Mesenchymal stem cell (in vitro differentiated cells and primary cell): ENCODE results near the gene DNASE1L1.
"Not testable (repeated sequence)": the region's sequence is repeated elsewhere in the genome, so short reads cannot be mapped to it uniquely, and the experiment has no call there.

Source experiments
- DNase-seq: peaks from one replicate; pipeline ENCODE4 v3.0.0-alpha.2; 2013
- H2AFZ ChIP-seq: one replicate; pipeline ENCODE4 v1.6.1; 2013; ENCODE audit warnings: low read depth, mild to moderate bottlenecking, control low read depth, inconsistent platforms, low read length, moderate library complexity
- H2AK5ac ChIP-seq: 2 replicates; pipeline ENCODE4 v1.6.1; 2013; ENCODE audit warnings: low read length, moderate library complexity, mild to moderate bottlenecking, inconsistent platforms; ENCODE audit not compliant: severe bottlenecking
- H2BK120ac ChIP-seq: one replicate; pipeline ENCODE4 v1.6.1; 2013; ENCODE audit warnings: low read depth, mild to moderate bottlenecking, inconsistent platforms, low read length, moderate library complexity
- H2BK12ac ChIP-seq, 2 experiments: one replicate each; pipeline ENCODE4 v1.6.1; 2013; ENCODE audit warnings: inconsistent platforms in 2 of 2, low read length in 2 of 2, mild to moderate bottlenecking in 2 of 2, moderate library complexity in 2 of 2, control low read depth in 1 of 2
- H2BK15ac ChIP-seq: one replicate; pipeline ENCODE4 v1.6.1; 2013; ENCODE audit warnings: mild to moderate bottlenecking, low read depth, inconsistent platforms; ENCODE audit not compliant: poor library complexity, severe bottlenecking
- H2BK5ac ChIP-seq: 2 replicates; pipeline ENCODE4 v1.6.1; 2013; ENCODE audit warnings: low read depth, mild to moderate bottlenecking, low read length, control low read depth, inconsistent platforms; ENCODE audit not compliant: poor library complexity, severe bottlenecking
- H3K14ac ChIP-seq, 2 experiments: one replicate each; pipeline ENCODE4 v1.6.1; 2013; ENCODE audit warnings: inconsistent platforms in 2 of 2, low read length in 2 of 2, control low read depth in 1 of 2, mild to moderate bottlenecking in 1 of 2, moderate library complexity in 1 of 2
- H3K18ac ChIP-seq, 2 experiments: one replicate each; pipeline ENCODE4 v1.6.1; 2013; ENCODE audit warnings: inconsistent platforms in 2 of 2, low read length in 2 of 2, control low read depth in 1 of 2, low read depth in 1 of 2, mild to moderate bottlenecking in 1 of 2
- H3K23ac ChIP-seq, 2 experiments: one replicate each; pipeline ENCODE4 v1.6.1; 2013; ENCODE audit warnings: inconsistent platforms in 2 of 2, low read length in 2 of 2, mild to moderate bottlenecking in 2 of 2, moderate library complexity in 2 of 2, control low read depth in 1 of 2
- H3K27ac ChIP-seq: 2 replicates; pipeline ENCODE4 v1.5.1; 2013; ENCODE audit warnings: mild to moderate bottlenecking, moderate library complexity, low read length, control low read depth, inconsistent platforms; ENCODE audit not compliant: poor library complexity, severe bottlenecking
- H3K27me3 ChIP-seq, 2 experiments: 2 replicates each; pipeline versions ENCODE4 v1.6.1 to v1.7.0; 2013; ENCODE audit warnings: low read length in 2 of 2, mild to moderate bottlenecking in 2 of 2, moderate library complexity in 2 of 2, control low read depth in 1 of 2, inconsistent platforms in 1 of 2; ENCODE audit not compliant: control insufficient read depth in 1 of 2, insufficient read depth in 1 of 2
- H3K36me3 ChIP-seq, 2 experiments: 2 replicates each; pipeline versions ENCODE4 v1.6.1 to v1.7.0; 2013; ENCODE audit warnings: low read length in 2 of 2, control low read depth in 1 of 2, inconsistent platforms in 1 of 2, low read depth in 1 of 2, mild to moderate bottlenecking in 1 of 2; ENCODE audit not compliant: insufficient read depth in 2 of 2, control insufficient read depth in 1 of 2
- H3K4ac ChIP-seq, 2 experiments: one replicate each; pipeline ENCODE4 v1.6.1; 2013; ENCODE audit warnings: inconsistent platforms in 2 of 2, low read length in 2 of 2, mild to moderate bottlenecking in 2 of 2, moderate library complexity in 2 of 2, control low read depth in 1 of 2, low read depth in 1 of 2
- H3K4me1 ChIP-seq: 2 replicates; pipeline ENCODE4 v1.6.1; 2013; ENCODE audit warnings: low read depth, low read length, control low read depth; ENCODE audit not compliant: control insufficient read depth, insufficient read depth
- H3K4me2 ChIP-seq: 2 replicates; pipeline ENCODE4 v1.6.1; 2013; ENCODE audit warnings: low read length, mild to moderate bottlenecking, inconsistent platforms; ENCODE audit not compliant: poor library complexity, severe bottlenecking
- H3K4me3 ChIP-seq, 2 experiments: 2 replicates each; pipeline versions ENCODE4 v1.5.1 to v1.7.0; 2013; ENCODE audit warnings: low read length in 2 of 2, mild to moderate bottlenecking in 2 of 2, control low read depth in 1 of 2, low read depth in 1 of 2; ENCODE audit not compliant: insufficient read depth in 1 of 2
- H3K79me1 ChIP-seq: replicated peaks from 2 replicates; pipeline ENCODE4 v1.6.1; 2013; ENCODE audit warnings: mild to moderate bottlenecking, control low read depth, low read length, inconsistent platforms; ENCODE audit not compliant: poor library complexity, severe bottlenecking
- H3K9ac ChIP-seq: 2 replicates; pipeline ENCODE4 v1.7.0; 2013; ENCODE audit warnings: mild to moderate bottlenecking, low read length, moderate library complexity
- H3K9me3 ChIP-seq: 2 replicates; pipeline ENCODE4 v1.7.0; 2013; ENCODE audit warnings: mild to moderate bottlenecking, low read length; ENCODE audit not compliant: control insufficient read depth
- H4K8ac ChIP-seq: one replicate; pipeline ENCODE4 v1.6.1; 2013; ENCODE audit warnings: inconsistent platforms, mild to moderate bottlenecking, low read length, moderate library complexity
- H4K91ac ChIP-seq: one replicate; pipeline ENCODE4 v1.6.1; 2013; ENCODE audit warnings: mild to moderate bottlenecking, low read length, inconsistent platforms
- WGBS: methylation state at CpG from one replicate; pipeline ENCODE4 v1.1.7; 2013; ENCODE audit warnings: mixed read lengths; 5-methylcytosine and 5-hydroxymethylcytosine counted together

The DNASE1L1 gene

DNA sequence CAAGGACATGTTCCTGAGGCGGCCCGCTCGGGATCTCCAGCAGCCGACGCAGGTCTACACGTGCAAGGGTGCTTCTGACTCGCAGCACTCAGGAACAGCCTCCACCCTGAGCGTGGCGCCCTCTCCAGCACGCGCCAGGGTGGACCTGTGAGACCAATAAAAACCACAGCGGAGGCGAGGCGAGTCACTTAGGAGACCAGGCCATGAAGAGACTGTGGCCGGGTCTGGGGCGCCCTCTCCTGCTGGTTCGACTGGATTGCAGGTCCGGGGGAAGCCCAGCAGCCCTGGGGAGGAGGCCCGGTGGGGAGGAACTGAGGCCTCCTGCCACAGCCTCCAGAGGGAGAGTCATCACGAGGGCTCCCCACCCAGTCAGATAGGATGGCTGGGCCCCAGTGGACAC, 21.0 kb downstream of the DNASE1L1 start:
- H3K9me3 ChIP-seq, H4K91ac ChIP-seq, H3K4me1 ChIP-seq, H2BK120ac ChIP-seq, H3K18ac ChIP-seq, H3K4me2 ChIP-seq, H3K23ac ChIP-seq, H3K27ac ChIP-seq, H2AK5ac ChIP-seq, H2BK12ac ChIP-seq, H2AFZ ChIP-seq, H3K27me3 ChIP-seq, H4K8ac ChIP-seq, H3K79me1 ChIP-seq, H3K36me3 ChIP-seq, DNase-seq, H3K14ac ChIP-seq, H3K9ac ChIP-seq, H2BK15ac ChIP-seq, H3K4ac ChIP-seq, H3K4me3 ChIP-seq, H2BK5ac ChIP-seq: not testable (repeated sequence)
- WGBS = no CpG with 5 or more reads among the region's 20 CpGs

DNA sequence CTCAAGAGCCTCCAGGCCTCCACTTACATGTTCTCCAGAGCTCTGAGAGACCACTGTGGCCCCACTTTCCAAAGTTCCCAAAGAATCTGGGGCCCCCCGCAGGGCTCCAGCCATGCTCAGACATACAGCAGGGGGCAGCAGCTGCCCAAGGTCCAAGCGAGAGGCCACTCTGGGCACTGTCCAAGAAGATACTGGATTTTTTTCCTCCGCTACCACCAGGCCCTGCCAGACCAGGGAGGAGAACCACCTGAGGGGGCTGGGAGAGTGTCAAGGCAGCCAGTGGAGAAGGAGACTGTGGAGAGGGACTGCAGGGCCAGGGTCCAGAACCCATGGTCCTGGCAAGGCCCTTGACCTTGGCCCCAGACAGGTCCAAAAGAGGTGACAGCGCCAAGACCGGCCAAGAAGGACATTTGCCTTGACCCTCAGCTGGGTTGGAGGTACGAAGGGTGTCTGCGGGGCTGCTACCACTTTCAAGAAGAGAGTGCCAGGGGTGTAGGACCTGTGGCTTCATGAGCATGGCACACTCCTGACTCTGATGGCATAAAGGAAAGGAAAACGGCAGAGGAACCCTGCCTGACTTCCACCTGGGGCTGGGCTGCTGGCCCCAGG, 24.7 kb downstream of the DNASE1L1 start:
- H3K36me3 ChIP-seq = peaks cover 8 to 16% of the 10 kb centered on the region in 2 experiments
- H2BK15ac ChIP-seq = no peak overlapping the region
- no peaks in the 10 kb centered on the region for H3K79me1 ChIP-seq
- H3K9me3 ChIP-seq = no peaks in the 10 kb centered on the region
- H4K8ac ChIP-seq = no peak overlapping the region
- H3K4me2 ChIP-seq = no peak overlapping the region
- H3K18ac ChIP-seq = no peak overlapping the region
- H2AFZ ChIP-seq = no peak overlapping the region
- H2BK5ac ChIP-seq = no peak overlapping the region
- H3K23ac ChIP-seq = no peak overlapping the region
- no peak overlapping the region for H2BK120ac ChIP-seq
- peaks cover 6% of the 10 kb centered on the region for H3K4me1 ChIP-seq
- H2AK5ac ChIP-seq = no peak overlapping the region
- no peak overlapping the region for H4K91ac ChIP-seq
- no peak overlapping the region for H3K27ac ChIP-seq
- H2BK12ac ChIP-seq = no peak overlapping the region
- peak; percentile 23 for DNase-seq
- no peak overlapping the region for H3K4ac ChIP-seq
- H3K27me3 ChIP-seq = no peaks in the 10 kb centered on the region
- no peak overlapping the region for H3K14ac ChIP-seq
- H3K4me3 ChIP-seq = no peak overlapping the region
- no peak overlapping the region for H3K9ac ChIP-seq
- 90% methylated on average over 7 of the region's 8 CpGs for WGBS

DNA sequence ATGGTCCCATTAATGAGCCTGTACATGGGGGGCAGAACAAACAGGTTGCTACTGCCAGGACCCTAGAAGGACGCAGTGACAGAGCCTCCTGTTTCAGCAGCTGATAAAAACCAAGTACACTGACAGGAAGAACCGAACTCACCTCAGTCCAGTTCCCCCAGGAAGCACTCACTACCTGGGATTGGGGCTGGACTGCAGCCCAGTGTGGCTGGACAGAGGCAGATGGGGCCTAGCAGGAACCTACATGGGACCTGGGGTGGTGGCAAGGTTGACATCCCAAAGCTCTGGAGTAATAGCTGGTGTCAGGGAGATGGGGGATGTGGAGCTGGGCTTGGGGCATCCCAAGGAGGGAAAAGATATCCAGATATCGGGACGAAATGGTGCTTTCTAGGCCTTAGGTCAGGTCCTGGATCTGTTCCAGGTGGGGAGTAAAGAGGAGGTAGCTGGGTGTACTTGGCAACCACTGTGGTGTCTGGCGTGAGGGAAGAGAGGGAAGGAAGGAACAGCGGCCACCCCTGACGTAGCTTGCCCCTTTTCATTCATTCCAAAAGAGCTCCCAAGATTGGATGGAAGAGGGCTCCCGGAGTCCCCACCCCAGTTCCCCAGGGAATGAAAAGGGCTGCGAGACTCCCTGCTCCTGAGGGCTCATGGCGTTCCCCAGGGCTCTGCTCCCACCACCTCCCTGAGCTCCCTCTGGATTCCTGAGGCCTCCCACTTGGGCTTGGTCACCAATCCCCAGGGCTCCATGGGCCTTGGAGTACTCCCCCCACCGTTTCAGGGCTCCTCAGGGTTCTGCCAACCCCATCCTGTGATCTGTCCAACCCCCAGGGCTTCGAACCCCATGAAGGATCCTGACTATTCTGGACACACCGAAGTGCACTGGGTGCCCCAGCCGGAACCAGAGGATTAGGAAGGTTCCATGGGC, 25.4 kb downstream of the DNASE1L1 start:
- no peak for DNase-seq
- Histone ChIP-seq H3K18ac (no peak overlapping the region), H3K4me1 (peaks cover 6% of the 10 kb centered on the region), H3K36me3 (peaks cover 8 to 16% of the 10 kb centered on the region in 2 experiments), H3K27ac (no peak overlapping the region), H3K23ac (no peak overlapping the region), H2BK120ac (no peak overlapping the region), H3K9ac (no peak overlapping the region), H4K91ac (no peak overlapping the region), H3K4me3 (no peak overlapping the region), H3K27me3 (no peaks in the 10 kb centered on the region), H2AFZ (no peak overlapping the region), H2BK12ac (no peak overlapping the region), H3K14ac (no peak overlapping the region), H3K9me3 (no peaks in the 10 kb centered on the region), H2AK5ac (no peak overlapping the region), H3K79me1 (no peaks in the 10 kb centered on the region), H4K8ac (no peak overlapping the region), H2BK5ac (no peak overlapping the region), H3K4ac (no peak overlapping the region), H2BK15ac (no peak overlapping the region), H3K4me2 (no peak overlapping the region)
- WGBS = 97% methylated on average over 11 of the region's 14 CpGs

GRCh38 chrX:154382483-154383069, 26.5 kb downstream of the DNASE1L1 start:
- Histone ChIP-seq H3K4me1 (peaks cover 10% of the 10 kb centered on the region), H3K23ac (no peak overlapping the region), H2BK12ac (no peak overlapping the region), H3K9ac (no peak overlapping the region), H3K27ac (no peak overlapping the region), H2AFZ (no peak overlapping the region), H3K4me2 (no peak overlapping the region), H3K4me3 (no peak overlapping the region), H3K36me3 (peaks cover 8 to 16% of the 10 kb centered on the region in 2 experiments), H2AK5ac (no peak overlapping the region), H3K9me3 (no peaks in the 10 kb centered on the region), H3K27me3 (no peaks in the 10 kb centered on the region), H3K18ac (no peak overlapping the region), H3K4ac (no peak overlapping the region), H4K91ac (no peak overlapping the region), H3K14ac (no peak overlapping the region), H4K8ac (no peak overlapping the region), H3K79me1 (no peaks in the 10 kb centered on the region), H2BK5ac (no peak overlapping the region), H2BK15ac (no peak overlapping the region), H2BK120ac (no peak overlapping the region)
- WGBS = 85% methylated on average over 9 of the region's 11 CpGs
- DNase-seq = no peak
